H1 (cell line): ENCODE measurements around the gene ITM2A. TPM values are rescaled to one million over a fixed set of nuclear protein-coding genes. Genes with fewer than 3 reads are reported as not detected.
A peak's percentile ranks its signal among the peaks of the same experiment; 100 is the strongest.

ENCODE experiments used
- CTCF ChIA-PET: fragments of 300-600 bp; sonication (Branson Sonifier 250); formaldehyde crosslinking; loops from one replicate; lab custom pipeline; 2021; ENCODE audit not compliant: partially characterized antibody; lab: Charles Lee
- POLR2A ChIA-PET: fragments of 300-600 bp; sonication (Branson Sonifier 250); formaldehyde crosslinking; loops from one replicate; lab custom pipeline; 2021; ENCODE audit warnings: inconsistent platforms; ENCODE audit not compliant: partially characterized antibody; lab: Charles Lee
- DNase-seq, 2 experiments: peaks; one replicate each; pipeline versions ENCODE4 v3.0.0 to v3.0.0-alpha.2; 2010 to 2022; ENCODE audit warnings: low spot score in 2 of 2, low read depth in 1 of 2, mixed read lengths in 1 of 2
- FAIRE-seq: peaks from 2 replicates; lab custom pipeline; 2011; peaks lifted over from hg19 to GRCh38; lab: Jason Lieb, UNC
- H2AFZ ChIP-seq: 2 replicates; pipeline ENCODE4 v1.8.1; 2012; ENCODE audit warnings: low read length, inconsistent platforms
- H2AK5ac ChIP-seq: 2 replicates; pipeline ENCODE4 v1.6.1; 2013; ENCODE audit warnings: low read depth, low read length
- H2BK120ac ChIP-seq: replicated peaks from 2 replicates; pipeline ENCODE3; 2013; ENCODE audit warnings: low read depth, low read length, inconsistent platforms
- H2BK12ac ChIP-seq: 2 replicates; pipeline ENCODE4 v1.6.1; 2013; ENCODE audit warnings: low read depth, low read length
- H2BK15ac ChIP-seq: 2 replicates; pipeline ENCODE4 v1.6.1; 2013; ENCODE audit warnings: low read length
- H2BK20ac ChIP-seq: 2 replicates; pipeline ENCODE4 v1.6.1; 2013; ENCODE audit warnings: low read length
- H2BK5ac ChIP-seq: 2 replicates; pipeline ENCODE4 v1.6.1; 2013; ENCODE audit warnings: low read depth, low read length
- H3K14ac ChIP-seq: 2 replicates; pipeline ENCODE4 v1.6.1; 2013; ENCODE audit warnings: inconsistent platforms; ENCODE audit not compliant: insufficient read length
- H3K18ac ChIP-seq: 2 replicates; pipeline ENCODE4 v1.6.1; 2013; ENCODE audit warnings: low read length; ENCODE audit errors: extremely low read depth
- H3K23ac ChIP-seq: 2 replicates; pipeline ENCODE4 v1.6.1; 2013; ENCODE audit warnings: inconsistent platforms; ENCODE audit not compliant: insufficient read length
- H3K23me2 ChIP-seq: 2 replicates; pipeline ENCODE4 v1.6.1; 2013; ENCODE audit warnings: low read depth, low read length
- H3K27ac ChIP-seq: 2 replicates; pipeline ENCODE4 v1.6.1; 2011; ENCODE audit warnings: low read depth, low read length, inconsistent platforms
- H3K27me3 ChIP-seq, 4 experiments: replicated peaks in 1 of 4; 1 replicate in 1 of 4; 2 replicates in 3 of 4; pipeline versions ENCODE4 v1.6.1 to v1.8.1; 2011 to 2013; ENCODE audit warnings: low read length in 3 of 4, mild to moderate bottlenecking in 3 of 4, inconsistent platforms in 2 of 4, mixed read lengths in 2 of 4, moderate library complexity in 1 of 4; ENCODE audit not compliant: control insufficient read depth in 3 of 4, insufficient read depth in 3 of 4; ENCODE audit errors: extremely low read depth in 1 of 4
- H3K36me3 ChIP-seq, 4 experiments: 2 replicates each; pipeline versions ENCODE4 v1.6.1 to v1.8.1; 2011 to 2013; ENCODE audit warnings: mild to moderate bottlenecking in 4 of 4, low read length in 3 of 4, moderate library complexity in 2 of 4, control low read depth in 1 of 4, inconsistent platforms in 1 of 4; ENCODE audit not compliant: insufficient read depth in 4 of 4, control insufficient read depth in 2 of 4
- H3K4ac ChIP-seq: replicated peaks from 2 replicates; pipeline ENCODE3; 2013; ENCODE audit warnings: low read length, low read depth, mixed read lengths, inconsistent platforms; ENCODE audit not compliant: insufficient read length
- H3K4me1 ChIP-seq, 4 experiments: replicated peaks in 1 of 4; 1 replicate in 1 of 4; 2 replicates in 3 of 4; pipeline versions ENCODE4 v1.6.1 to v1.8.1; 2011 to 2013; ENCODE audit warnings: low read length in 3 of 4, inconsistent platforms in 2 of 4, mixed read lengths in 1 of 4; ENCODE audit not compliant: insufficient read depth in 4 of 4, control insufficient read depth in 3 of 4
- H3K4me2 ChIP-seq, 2 experiments: 2 replicates each; pipeline versions ENCODE4 v1.6.1 to v1.8.1; 2011 to 2013; ENCODE audit warnings: low read depth in 2 of 2, low read length in 2 of 2, control low read depth in 1 of 2, inconsistent platforms in 1 of 2, mild to moderate bottlenecking in 1 of 2; ENCODE audit not compliant: insufficient read depth in 1 of 2
- H3K4me3 ChIP-seq, 4 experiments: fragments of 200-600, 300-600 bp in 1 of 4; sonication (generic), shearing (Covaris generic), sonication (Bioruptor Twin) in 1 of 4; 2 replicates each; pipeline versions ENCODE4 v1.5.1 to v1.8.1; 2011 to 2016; ENCODE audit warnings: low read length in 4 of 4, low read depth in 3 of 4, control low read depth in 2 of 4, inconsistent platforms in 2 of 4, mild to moderate bottlenecking in 2 of 4, mixed read lengths in 1 of 4, moderate library complexity in 1 of 4; ENCODE audit not compliant: insufficient read depth in 2 of 4; ENCODE audit errors: extremely low read depth in 1 of 4
- H3K56ac ChIP-seq: replicated peaks from 2 replicates; pipeline ENCODE3; 2013; ENCODE audit warnings: low read depth, mild to moderate bottlenecking, mixed read lengths, low read length, inconsistent platforms; ENCODE audit not compliant: insufficient read length
- H3K79me1 ChIP-seq: 2 replicates; pipeline ENCODE4 v1.6.1; 2013; ENCODE audit warnings: low read depth, low read length, control low read depth
- H3K79me2 ChIP-seq, 2 experiments: 2 replicates each; pipeline versions ENCODE4 v1.6.1 to v1.8.1; 2012 to 2013; ENCODE audit warnings: low read length in 2 of 2, mild to moderate bottlenecking in 2 of 2, inconsistent platforms in 1 of 2; ENCODE audit not compliant: insufficient read depth in 2 of 2, control insufficient read depth in 1 of 2
- H3K9ac ChIP-seq, 4 experiments: replicated peaks in 1 of 4; 1 replicate in 1 of 4; 2 replicates in 3 of 4; pipeline versions ENCODE4 v1.6.1 to v1.8.1; 2011 to 2013; ENCODE audit warnings: low read depth in 3 of 4, low read length in 3 of 4, control low read depth in 2 of 4, mild to moderate bottlenecking in 2 of 4, moderate library complexity in 2 of 4, inconsistent platforms in 1 of 4; ENCODE audit errors: extremely low read depth in 1 of 4
- H3K9me3 ChIP-seq, 2 experiments: 2 replicates each; pipeline versions ENCODE4 v1.6.1 to v1.8.1; 2012 to 2013; ENCODE audit warnings: mild to moderate bottlenecking in 2 of 2, moderate library complexity in 2 of 2, control low read depth in 1 of 2, inconsistent platforms in 1 of 2, low read depth in 1 of 2, low read length in 1 of 2, mixed read lengths in 1 of 2; ENCODE audit not compliant: insufficient read depth in 2 of 2
- H4K20me1 ChIP-seq, 2 experiments: replicated peaks in 1 of 2; 2 replicates each; pipeline versions ENCODE3 to v1.8.1; 2011 to 2013; ENCODE audit warnings: inconsistent platforms in 2 of 2, low read length in 2 of 2, mild to moderate bottlenecking in 1 of 2; ENCODE audit not compliant: insufficient read depth in 2 of 2, control insufficient read depth in 1 of 2
- H4K5ac ChIP-seq: 2 replicates; pipeline ENCODE4 v1.6.1; 2013; ENCODE audit warnings: low read length, low read depth, mixed read lengths, inconsistent platforms; ENCODE audit not compliant: insufficient read length
- H4K8ac ChIP-seq: 2 replicates; pipeline ENCODE4 v1.8.0; 2013; ENCODE audit warnings: mild to moderate bottlenecking, moderate library complexity, low read length, inconsistent platforms; ENCODE audit not compliant: insufficient read depth; ENCODE audit errors: extremely low read depth
- H4K91ac ChIP-seq: replicated peaks from 2 replicates; pipeline ENCODE3; 2013; ENCODE audit warnings: low read length, mixed read lengths, inconsistent platforms; ENCODE audit not compliant: insufficient read length
- CEBPB ChIP-seq: IDR thresholded peaks from 2 replicates; pipeline ENCODE4 v1.6.1; 2012; ENCODE audit warnings: low read depth, low read length
- CREB1 ChIP-seq: IDR thresholded peaks from 2 replicates; pipeline ENCODE4 v1.6.1; 2012; ENCODE audit warnings: inconsistent platforms
- EZH2 ChIP-seq: fragments of 200-600 bp; sonication (generic); IDR thresholded peaks from 2 replicates; pipeline ENCODE4 v1.7.1; 2012; ENCODE audit warnings: low read depth, mild to moderate bottlenecking, moderate library complexity, low read length, inconsistent platforms; ENCODE audit not compliant: severe bottlenecking
- GTF2F1 ChIP-seq: IDR thresholded peaks from 2 replicates; pipeline ENCODE4 v1.6.1; 2012; ENCODE audit warnings: low read depth, low read length, improper control_type of control experiment, borderline replicate concordance
- POLR2A ChIP-seq, 2 experiments: IDR thresholded peaks; 1 replicate in 1 of 2; 2 replicates in 1 of 2; pipeline ENCODE4 v1.6.1; 2011; ENCODE audit warnings: low read depth in 2 of 2, low read length in 2 of 2, mild to moderate bottlenecking in 2 of 2; ENCODE audit errors: control extremely low read depth in 1 of 2
- SAP30 ChIP-seq: fragments of 300-600 bp; sonication (generic); IDR thresholded peaks from 2 replicates; pipeline ENCODE4 v1.7.1; 2012; ENCODE audit warnings: low read length, moderate library complexity, mild to moderate bottlenecking, inconsistent platforms; ENCODE audit not compliant: insufficient read depth, insufficient replicate concordance
- SP1 ChIP-seq: IDR thresholded peaks from 2 replicates; pipeline ENCODE4 v1.6.1; 2011; ENCODE audit warnings: low read depth, low read length
- YY1 ChIP-seq: IDR thresholded peaks from 2 replicates; pipeline ENCODE4 v1.6.1; 2011; ENCODE audit warnings: low read depth, mild to moderate bottlenecking, low read length
- WGBS, 2 experiments: shearing (Covaris generic) in 1 of 2; methylation state at CpG; one replicate each; pipeline versions ENCODE4 v1.1.6 to v1.1.7; 2013 to 2015; ENCODE audit warnings: low lambda C conversion rate in 2 of 2, mixed read lengths in 2 of 2, inconsistent platforms in 1 of 2, low coverage in 1 of 2, missing lambda C conversion rate in 1 of 2; ENCODE audit not compliant: insufficient replicate concordance in 2 of 2, insufficient coverage in 1 of 2, insufficient read length in 1 of 2; ENCODE audit errors: extremely low coverage in 1 of 2, missing lambda C conversion rate in 1 of 2; 5-methylcytosine and 5-hydroxymethylcytosine counted together
- polyA plus RNA-seq, 7 experiments: library from polyadenylated mRNA; depleted of rRNA in 3 of 7; stranded (reverse) in 5 of 7; unstranded in 2 of 7; fragments of >200 nt in 5 of 7; fragments of 200-250 nt in 2 of 7; gene quantifications; 1 replicate in 5 of 7; 2 replicates in 1 of 7; 4 replicates in 1 of 7; pipeline versions ENCODE4 v1.2.1 to v1.2.3, GENCODE V29; 2011 to 2013; ENCODE audit warnings: missing spikeins in 2 of 7, mixed read lengths in 2 of 7
- total RNA-seq: library from RNA; stranded (reverse); fragmentation: NEBNext Ultra II Directional; extraction: Animal tissue kit (Norgen Biotek cat#: 25700); gene quantifications from 2 replicates; pipeline ENCODE4 v1.2.1, GENCODE V29; 2021
- TF ChIP-seq, protein P1 (sequence below), 3 experiments: IDR thresholded peaks; 1 replicate in 2 of 3; 2 replicates in 1 of 3; pipeline versions ENCODE4 v1.5.1 to v1.6.1; 2011; ENCODE audit warnings: low read length in 3 of 3, mild to moderate bottlenecking in 3 of 3, inconsistent platforms in 2 of 3, low read depth in 1 of 3, moderate library complexity in 1 of 3; ENCODE audit not compliant: insufficient read depth in 1 of 3; ENCODE audit errors: control extremely low read depth in 1 of 3

ITM2A gene
- total and polyA plus RNA-seq, 2 of the 8 experiments (the other 6 are each of a cell fraction or from before 2014, with no cell fraction given), result 35.7 to 52.0 TPM

DNA sequence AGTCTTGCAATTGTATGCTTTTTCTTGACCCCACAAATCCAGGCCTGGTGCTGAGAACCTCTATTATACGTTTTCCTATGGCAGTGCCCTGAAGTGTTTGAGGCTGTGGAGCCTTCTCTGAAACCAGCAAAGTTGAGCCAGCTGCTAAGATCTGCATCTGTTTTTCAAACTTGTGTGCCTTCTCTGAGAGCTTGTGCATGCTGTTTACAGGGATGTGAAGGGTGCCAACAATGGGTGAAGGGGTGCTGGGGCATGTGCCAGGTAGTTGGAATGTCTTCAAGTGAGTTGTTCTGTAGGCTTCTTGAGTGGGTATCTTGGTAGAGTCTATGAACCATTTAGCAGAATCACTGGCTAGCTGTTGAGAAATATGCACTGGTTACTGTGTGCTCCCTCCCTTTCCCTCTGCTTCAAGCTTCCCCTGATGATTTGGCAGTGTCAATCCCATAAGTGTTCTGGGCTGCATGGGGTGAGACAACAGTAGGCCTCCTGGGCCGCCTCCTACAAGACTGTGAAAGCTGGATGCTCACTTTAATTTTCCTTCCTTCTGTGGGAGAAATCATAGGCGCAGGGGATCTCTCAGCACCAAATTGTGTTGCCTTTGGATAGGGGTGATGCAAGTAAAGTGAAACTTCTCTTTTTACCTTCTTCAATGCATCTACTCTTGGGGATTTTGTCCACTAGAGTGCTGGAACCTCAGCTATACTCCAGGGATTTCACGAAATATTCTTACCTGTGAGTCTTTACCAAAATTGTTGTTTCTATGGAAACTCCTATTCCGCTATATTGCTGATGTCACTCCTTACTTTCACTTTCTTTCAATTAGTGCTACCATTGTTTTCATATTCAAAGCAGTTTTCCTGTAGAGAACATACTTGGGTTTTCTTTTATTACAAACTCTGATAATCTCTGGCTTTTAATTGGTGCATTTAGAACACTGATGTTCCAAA lies 30.0 kb downstream of the ITM2A start:
- no peaks in the 10 kb centered on the region for H3K79me2 ChIP-seq
- H3K4ac ChIP-seq, result no peak overlapping the region
- H2BK15ac ChIP-seq, result no peak overlapping the region
- WGBS, 2 experiments, result 78% methylated on average over 4 of the region's 5 CpGs; no CpG with 5 or more reads in 1 of the 2 experiments
- no peaks in the 10 kb centered on the region for H3K36me3 ChIP-seq
- POLR2A ChIA-PET, result interaction anchor here (0.6 kb wide), 1 partner anchor 1417 kb away, joined by 3 read pairs; no protein-coding TSS in a partner anchor
- FAIRE-seq, result no peak
- no peak overlapping the region for H2BK12ac ChIP-seq
- H2AK5ac ChIP-seq, result no peak overlapping the region
- H3K23me2 ChIP-seq, result no peaks in the 10 kb centered on the region
- H3K27ac ChIP-seq, result no peak overlapping the region
- no peak overlapping the region for H3K4me2 ChIP-seq
- DNase-seq, result no peak
- H4K8ac ChIP-seq, result no peak overlapping the region
- no peaks in the 10 kb centered on the region for H3K79me1 ChIP-seq
- CTCF ChIA-PET, result no interaction called here
- H3K23ac ChIP-seq, result no peak overlapping the region
- H2BK20ac ChIP-seq, result no peak overlapping the region
- H2BK120ac ChIP-seq, result no peak overlapping the region
- H2BK5ac ChIP-seq, result no peak overlapping the region
- no peaks in the 10 kb centered on the region for H3K9me3 ChIP-seq
- no peak overlapping the region for H3K18ac ChIP-seq
- H3K14ac ChIP-seq, result no peak overlapping the region
- no peak overlapping the region for H3K4me3 ChIP-seq
- H3K56ac ChIP-seq, result no peak overlapping the region
- H3K4me1 ChIP-seq, result peaks cover 0 to 2% (median 0%) of the 10 kb centered on the region in 4 experiments; a peak in 1 of 7 replicates
- no peaks in the 10 kb centered on the region for H3K27me3 ChIP-seq
- no peak overlapping the region for H4K5ac ChIP-seq
- no peak overlapping the region for H3K9ac ChIP-seq
- H4K91ac ChIP-seq, result no peak overlapping the region
- no peaks in the 10 kb centered on the region for H4K20me1 ChIP-seq
- peak overlapping the region; percentile 76 for H2AFZ ChIP-seq
- TF ChIP-seq SAP30, result no peak
- TF ChIP-seq, protein P1, sequence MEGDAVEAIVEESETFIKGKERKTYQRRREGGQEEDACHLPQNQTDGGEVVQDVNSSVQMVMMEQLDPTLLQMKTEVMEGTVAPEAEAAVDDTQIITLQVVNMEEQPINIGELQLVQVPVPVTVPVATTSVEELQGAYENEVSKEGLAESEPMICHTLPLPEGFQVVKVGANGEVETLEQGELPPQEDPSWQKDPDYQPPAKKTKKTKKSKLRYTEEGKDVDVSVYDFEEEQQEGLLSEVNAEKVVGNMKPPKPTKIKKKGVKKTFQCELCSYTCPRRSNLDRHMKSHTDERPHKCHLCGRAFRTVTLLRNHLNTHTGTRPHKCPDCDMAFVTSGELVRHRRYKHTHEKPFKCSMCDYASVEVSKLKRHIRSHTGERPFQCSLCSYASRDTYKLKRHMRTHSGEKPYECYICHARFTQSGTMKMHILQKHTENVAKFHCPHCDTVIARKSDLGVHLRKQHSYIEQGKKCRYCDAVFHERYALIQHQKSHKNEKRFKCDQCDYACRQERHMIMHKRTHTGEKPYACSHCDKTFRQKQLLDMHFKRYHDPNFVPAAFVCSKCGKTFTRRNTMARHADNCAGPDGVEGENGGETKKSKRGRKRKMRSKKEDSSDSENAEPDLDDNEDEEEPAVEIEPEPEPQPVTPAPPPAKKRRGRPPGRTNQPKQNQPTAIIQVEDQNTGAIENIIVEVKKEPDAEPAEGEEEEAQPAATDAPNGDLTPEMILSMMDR (IDR thresholded peaks at IDR 0.05; ENCODE audit: control extremely low read depth in 1 of 3, insufficient read depth in 1 of 3, low read depth in 1 of 3, low read length in 3 of 3), result no peak
- TF ChIP-seq YY1, result no peak
- TF ChIP-seq SP1, result no peak
- no peak for TF ChIP-seq CEBPB
- TF ChIP-seq POLR2A (IDR thresholded peaks at IDR 0.05; ENCODE audit: control extremely low read depth in 1 of 2, low read depth in 2 of 2, low read length in 2 of 2), result no peak
- TF ChIP-seq EZH2, result no peak
- no peak for TF ChIP-seq GTF2F1
- TF ChIP-seq CREB1, result no peak
